Fibroblast of pulmonary artery (primary cell): ENCODE data around the gene HCAR1.
A peak's percentile ranks its signal among the peaks of the same experiment; 100 is the strongest.

Source experiments
- DNase-seq: peaks from one replicate; pipeline ENCODE4 v3.0.0-alpha.2; 2010; ENCODE audit warnings: low read depth
- H3K4me3 ChIP-seq: replicated peaks from 2 replicates; pipeline ENCODE4 v1.5.1; 2011; ENCODE audit warnings: low read depth, mild to moderate bottlenecking, control low read depth, low read length, moderate library complexity
- CTCF ChIP-seq: IDR thresholded peaks from 2 replicates; pipeline ENCODE4 v1.5.1; 2011; ENCODE audit warnings: mild to moderate bottlenecking, control low read depth, low read length, inconsistent platforms; ENCODE audit errors: missing control alignments

HCAR1 gene

GRCh38 chr12:122749569-122750332 is 19.1 kb upstream of the HCAR1 start:
- no peak for DNase-seq
- TF ChIP-seq CTCF: no peak
- H3K4me3 ChIP-seq: no peak overlapping the region

- no peak for TF ChIP-seq CTCF
- H3K4me3 ChIP-seq: no peak overlapping the region
- DNase-seq: no peak
These were observed 16.8 kb upstream of the HCAR1 start for GRCh38 chr12:122747224-122748135.

DNA sequence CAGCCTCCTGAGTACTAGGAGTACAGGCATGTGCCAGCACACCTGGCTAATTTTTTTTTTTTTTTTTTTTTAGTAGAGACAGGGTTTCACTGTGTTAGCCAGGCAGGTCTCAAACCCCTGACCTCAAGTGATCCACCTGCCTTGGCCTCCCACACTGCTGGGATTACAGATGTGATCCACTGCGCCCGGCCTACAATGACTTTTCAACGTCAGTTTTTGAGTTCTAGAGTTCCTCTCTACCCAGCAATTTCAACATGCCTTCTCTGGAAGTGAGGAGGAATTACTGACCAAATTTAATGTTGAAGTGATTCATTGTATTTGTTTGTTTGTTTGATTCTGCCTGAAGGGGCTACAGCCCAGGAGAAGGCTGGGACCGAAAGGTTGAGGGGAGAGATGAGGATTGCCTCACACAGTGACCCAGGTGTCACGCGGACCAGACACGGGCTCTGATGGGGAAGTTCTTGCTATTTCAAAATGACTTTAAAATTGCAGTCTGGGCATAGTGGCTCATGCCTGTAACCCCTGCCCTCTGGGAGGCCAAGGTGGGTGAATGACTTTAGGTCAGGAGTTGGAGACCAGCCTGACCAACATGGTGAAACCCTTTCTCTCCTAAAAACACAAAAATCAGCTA is 13.4 kb upstream of the HCAR1 start:
- H3K4me3 ChIP-seq: no peak overlapping the region
- TF ChIP-seq CTCF: no peak
- DNase-seq: no peak

DNA sequence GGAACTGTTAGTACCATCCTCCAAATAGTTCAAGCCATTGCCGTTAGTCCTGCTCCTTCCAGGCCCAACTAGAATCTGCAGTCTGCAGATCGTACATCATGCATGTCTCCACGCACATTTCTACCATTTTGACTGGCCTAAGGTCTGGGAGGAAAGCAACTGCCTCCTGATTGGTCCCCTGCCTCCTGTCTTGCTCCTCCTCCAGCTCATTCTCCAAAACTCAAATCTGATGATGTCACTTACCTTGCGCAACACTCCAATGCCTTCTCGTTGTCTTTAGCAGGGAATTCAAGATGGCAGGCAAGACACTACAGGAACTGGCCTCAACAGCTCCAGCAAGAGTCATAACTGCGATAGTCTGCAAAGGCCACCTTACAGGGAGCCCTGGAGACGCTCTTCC is 9.7 kb upstream of the HCAR1 start:
- TF ChIP-seq CTCF: no peak
- no peak overlapping the region for H3K4me3 ChIP-seq
- DNase-seq: peak; percentile 14

DNA sequence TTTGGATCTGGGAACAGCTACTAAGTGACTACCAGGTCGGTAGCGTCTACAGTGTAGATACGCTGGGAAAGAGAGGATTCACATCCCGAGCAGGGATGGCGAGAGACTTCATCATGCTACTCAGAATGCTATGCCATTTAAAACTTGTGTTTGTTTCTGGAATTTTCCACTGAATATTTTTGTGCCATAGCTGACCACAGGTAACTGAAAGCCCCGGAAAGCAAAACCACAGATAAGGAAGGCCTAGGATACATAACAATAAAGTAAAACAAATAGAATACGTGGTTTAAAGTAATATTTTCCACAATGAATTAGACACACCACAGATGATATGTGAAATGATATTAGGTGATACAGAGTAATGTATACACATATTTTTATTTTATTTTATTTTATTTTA is 7.9 kb upstream of the HCAR1 start:
- TF ChIP-seq CTCF: no peak
- H3K4me3 ChIP-seq: no peak overlapping the region
- peak; percentile 4 for DNase-seq

GRCh38 chr12:122732611-122733010 is 2.0 kb upstream of the HCAR1 start:
- no peak overlapping the region for H3K4me3 ChIP-seq
- no peak for TF ChIP-seq CTCF
- no peak for DNase-seq
